B cell (primary cell): ENCODE measurements around the gene CD300LD. TPM values are rescaled to one million over a fixed set of nuclear protein-coding genes. Genes with fewer than 3 reads are reported as not detected.

Experiments
- ATAC-seq: fragments of 200-7000 bp; cut with Tn5 transposase; one replicate; pipeline ENCODE4 v1.10.0; 2021; ENCODE audit warnings: low read depth, mild to moderate bottlenecking, moderate number of reproducible peaks, moderate library complexity
- CTCF ChIA-PET: fragments of 350-600 bp; sonication (Branson Sonifier 250); formaldehyde crosslinking; loops from one replicate; lab custom pipeline; 2021; ENCODE audit warnings: antibody characterized with exemption, inconsistent platforms; lab: Charles Lee
- POLR2A ChIA-PET: fragments of 350-600 bp; sonication (Branson Sonifier 250); formaldehyde crosslinking; loops from one replicate; lab custom pipeline; 2021; ENCODE audit warnings: antibody characterized with exemption; lab: Charles Lee
- DNase-seq: peaks from one replicate; pipeline ENCODE4 v3.0.0; 2013
- H2AFZ ChIP-seq: 2 replicates; pipeline ENCODE4 v1.6.1; 2012; ENCODE audit warnings: mild to moderate bottlenecking, low read depth, low read length; ENCODE audit not compliant: insufficient read depth, poor library complexity, severe bottlenecking
- H3K27ac ChIP-seq, 2 donors: 1 replicate in 1 of 2; 2 replicates in 1 of 2; pipeline ENCODE4 v1.5.1; 2012 to 2013; ENCODE audit warnings: low read length in 2 of 2, mild to moderate bottlenecking in 2 of 2, moderate library complexity in 1 of 2
- H3K27me3 ChIP-seq, 4 experiments: fragments of 200-600 bp in 1 of 4; sonication (generic) in 1 of 4; replicated peaks in 1 of 4; 1 replicate in 2 of 4; 2 replicates in 2 of 4; pipeline versions ENCODE4 v1.6.1 to v1.7.0; 2013 to 2016; ENCODE audit warnings: low read length in 3 of 4, mild to moderate bottlenecking in 2 of 4, mixed read lengths in 1 of 4, moderate library complexity in 1 of 4; ENCODE audit not compliant: insufficient read depth in 4 of 4, control insufficient read depth in 3 of 4; ENCODE audit errors: control extremely low read depth in 1 of 4
- H3K36me3 ChIP-seq, 2 experiments: replicated peaks in 1 of 2; 1 replicate in 1 of 2; 2 replicates in 1 of 2; pipeline versions ENCODE4 v1.6.1 to v1.7.1; 2013; ENCODE audit warnings: low read length in 1 of 2; ENCODE audit not compliant: insufficient read depth in 2 of 2, control insufficient read depth in 1 of 2; ENCODE audit errors: control extremely low read depth in 1 of 2, extremely low read depth in 1 of 2
- H3K4me1 ChIP-seq, 2 donors: fragments of 200-600 bp in 1 of 2; sonication (generic) in 1 of 2; 1 replicate in 1 of 2; 2 replicates in 1 of 2; pipeline versions ENCODE4 v1.5.1 to v1.6.1; 2013 to 2017; ENCODE audit warnings: low read length in 2 of 2; ENCODE audit not compliant: control insufficient read depth in 2 of 2, insufficient read depth in 2 of 2
- H3K4me2 ChIP-seq: replicated peaks from 2 replicates; pipeline ENCODE3; 2012; ENCODE audit warnings: mild to moderate bottlenecking, low read depth, low read length; ENCODE audit not compliant: poor library complexity, severe bottlenecking
- H3K4me3 ChIP-seq, 5 experiments: fragments of 200-600 bp in 1 of 5; sonication (generic) in 1 of 5; 1 replicate in 3 of 5; 2 replicates in 2 of 5; pipeline versions ENCODE4 v1.5.1 to v1.7.0; 2011 to 2016; ENCODE audit warnings: low read length in 4 of 5, mild to moderate bottlenecking in 4 of 5, low read depth in 2 of 5, control low read depth in 1 of 5, moderate library complexity in 1 of 5; ENCODE audit not compliant: insufficient read depth in 1 of 5; ENCODE audit errors: control extremely low read depth in 1 of 5, extremely low read depth in 1 of 5
- H3K79me2 ChIP-seq: fragments of 200-600 bp; sonication (generic); one replicate; pipeline ENCODE4 v1.6.0; 2016; ENCODE audit warnings: low read length; ENCODE audit not compliant: control insufficient read depth, insufficient read depth
- H3K9ac ChIP-seq: fragments of 200-600 bp; sonication (generic); 2 replicates; pipeline ENCODE4 v1.6.1; 2017; ENCODE audit warnings: mild to moderate bottlenecking, low read length, moderate library complexity
- H3K9me3 ChIP-seq, 3 donors: one replicate each; pipeline versions ENCODE4 v1.6.1 to v1.7.1; 2013; ENCODE audit warnings: low read length in 2 of 3; ENCODE audit not compliant: control insufficient read depth in 2 of 3, insufficient read depth in 1 of 3; ENCODE audit errors: control extremely low read depth in 1 of 3
- H4K20me1 ChIP-seq: 2 replicates; pipeline ENCODE4 v1.6.0; 2012; ENCODE audit warnings: mild to moderate bottlenecking, low read length; ENCODE audit not compliant: insufficient read depth, control insufficient read depth, poor library complexity, severe bottlenecking
- H3K27ac Mint-ChIP-seq: one replicate; pipeline ENCODE4 v1.8.0; 2021; ENCODE audit warnings: mixed read lengths
- H3K27me3 Mint-ChIP-seq: one replicate; pipeline ENCODE4 v1.8.0; 2021; ENCODE audit warnings: mixed read lengths
- H3K4me1 Mint-ChIP-seq: one replicate; pipeline ENCODE4 v1.8.0; 2021; ENCODE audit warnings: mixed read lengths
- H3K4me3 Mint-ChIP-seq: one replicate; pipeline ENCODE4 v1.8.0; 2021; ENCODE audit warnings: mixed read lengths
- H3K9me3 Mint-ChIP-seq: one replicate; pipeline ENCODE4 v1.8.0; 2022; ENCODE audit warnings: mixed read lengths; ENCODE audit not compliant: insufficient read depth
- CTCF ChIP-seq: fragments of 200-600 bp; IDR thresholded peaks from one replicate; pipeline ENCODE4 v1.8.0; 2022; ENCODE audit warnings: antibody characterized with exemption, mild to moderate bottlenecking
- EZH2 ChIP-seq: IDR thresholded peaks from 2 replicates; pipeline ENCODE4 v1.6.1; 2012; ENCODE audit warnings: borderline replicate concordance, low read depth, mild to moderate bottlenecking, moderate library complexity, low read length; ENCODE audit not compliant: insufficient read depth, poor library complexity, severe bottlenecking
- WGBS: methylation state at CpG from one replicate; pipeline ENCODE4 v1.1.5; 2013; ENCODE audit warnings: missing lambda C conversion rate; ENCODE audit not compliant: insufficient coverage; 5-methylcytosine and 5-hydroxymethylcytosine counted together
- intact Hi-C: fragments of 100-400 bp; cut with micrococcal nuclease; formaldehyde crosslinking; loops from one replicate; pipeline ENCODE4 v1.10.0; 2022
- polyA minus RNA-seq: library from RNA; depleted of rRNA, polyadenylated mRNA; stranded (reverse); fragments of >200 nt; gene quantifications from 2 replicates; pipeline ENCODE4 v1.2.3, GENCODE V29; 2012
- polyA plus RNA-seq: library from polyadenylated mRNA; depleted of rRNA; stranded (reverse); fragments of >200 nt; gene quantifications from 2 replicates; pipeline ENCODE4 v1.2.3, GENCODE V29; 2012
- total RNA-seq, 2 donors: library from RNA; stranded (reverse); fragments of 120-200 nt in 1 of 2; gene quantifications; 1 replicate in 1 of 2; 2 replicates in 1 of 2; pipeline versions ENCODE4 v1.2.3 to v1.2.4, GENCODE V29; 2013 to 2022

CD300LD gene
- total RNA-seq, result not detected in 2 replicates
- not detected for total RNA-seq (2013)
- polyA plus RNA-seq, result not detected in 2 replicates
- polyA minus RNA-seq, result 0.29 TPM in 1 of 2 replicates, not detected in the other

GRCh38 chr17:74592087-74592990, at the start of gene CD300LD:
CD300LD (minus strand) TSS chr17:74592283; CDS start chr17:74592202, 81 bp downstream.
- intact Hi-C loops, result no loop called here
- Histone ChIP-seq H3K4me3 (no peak within 1 kb of the TSS), H3K36me3 (no peaks in the 10 kb centered on the region), H2AFZ (no peak within 1 kb of the TSS), H3K9me3 (peaks cover 2 to 10% (median 4%) of the 10 kb centered on the region in 3 donors), H3K27me3 (peaks cover 0 to 11% (median 0%) of the 10 kb centered on the region in 4 experiments), H4K20me1 (no peaks in the 10 kb centered on the region), H3K4me1 (peaks cover 10 to 11% of the 10 kb centered on the region in 2 donors), H3K79me2 (no peaks in the 10 kb centered on the region), H3K27ac (no peak within 1 kb of the TSS), H3K9ac (no peak within 1 kb of the TSS), H3K4me2 (peak within 1 kb of the TSS; percentile 55)
- POLR2A ChIA-PET, result interaction anchor here (0.7 kb wide), 1 partner anchor 31 kb away, joined by 7 read pairs; no protein-coding TSS in a partner anchor
- H3K27ac Mint-ChIP-seq, result peak within 1 kb of the TSS; percentile 27
- H3K4me1 Mint-ChIP-seq, result peaks cover 15% of the 10 kb centered on the region
- H3K9me3 Mint-ChIP-seq, result no peaks in the 10 kb centered on the region
- 74% methylated on average over 10 of the region's 14 CpGs for WGBS
- TF ChIP-seq EZH2 (no peak), CTCF (no peak)
- H3K4me3 Mint-ChIP-seq, result no peak within 1 kb of the TSS
- CTCF ChIA-PET, result interaction anchor here (0.7 to 1.3 kb wide), 2 partner anchors 65 to 198 kb away, joined by 3 read pairs; no protein-coding TSS in a partner anchor
- DNase-seq (peak; percentile 63), ATAC-seq (peak; percentile 61)
- peaks cover 21% of the 10 kb centered on the region for H3K27me3 Mint-ChIP-seq
